ENCODE measurements around the gene PACC1.

PACC1 gene

DNA sequence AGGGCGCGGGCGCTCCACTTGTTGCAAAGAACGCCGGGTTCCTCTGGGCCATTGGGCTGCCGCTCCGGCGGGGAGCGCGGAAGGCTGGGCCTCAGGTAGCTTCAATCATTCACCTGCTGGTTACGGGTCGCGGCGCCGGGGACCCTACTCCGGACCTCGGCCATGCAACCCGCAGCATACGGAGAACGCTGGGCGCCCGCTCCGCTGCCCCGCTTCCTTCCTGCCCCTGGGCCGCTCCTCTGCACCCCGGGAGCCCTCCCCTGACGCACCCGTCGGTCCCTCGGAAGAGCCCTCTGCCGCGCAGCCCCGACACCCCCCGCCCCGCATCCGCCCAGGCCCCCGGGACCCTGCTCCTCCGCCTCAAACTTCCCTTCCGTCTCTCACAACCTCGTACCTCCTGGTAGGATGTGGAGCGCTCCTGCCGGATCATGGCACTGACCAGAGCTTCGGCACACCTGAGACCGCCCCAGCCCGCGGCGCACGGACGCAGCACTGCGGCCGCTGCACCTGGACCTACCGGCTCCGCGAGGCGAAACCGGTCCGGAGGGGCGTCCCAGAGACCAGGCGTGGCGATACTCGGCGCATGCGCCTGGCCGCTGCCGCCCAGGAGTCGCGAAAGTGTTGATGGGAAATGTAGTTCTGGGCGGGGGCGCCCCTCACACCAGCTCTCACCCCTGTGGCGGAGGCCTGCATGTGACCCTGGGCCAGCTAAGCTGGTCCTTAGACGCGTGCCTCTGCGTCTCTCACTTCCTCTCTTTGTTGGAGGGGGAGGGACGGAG lies at the start of gene PACC1:
PACC1 (minus strand) TSS at position 559 of the 779 bp plus-strand sequence; CDS start at position 430, 129 bp downstream.
- intact Hi-C loops (cut with DNase I) = loop anchor here (2.0 to 5.0 kb wide), 2 partner anchors 18 to 38 kb away; partner anchors contain the start of gene NENF
- DNase-seq = peak; percentile 83 to 98 (median 88)

DNA sequence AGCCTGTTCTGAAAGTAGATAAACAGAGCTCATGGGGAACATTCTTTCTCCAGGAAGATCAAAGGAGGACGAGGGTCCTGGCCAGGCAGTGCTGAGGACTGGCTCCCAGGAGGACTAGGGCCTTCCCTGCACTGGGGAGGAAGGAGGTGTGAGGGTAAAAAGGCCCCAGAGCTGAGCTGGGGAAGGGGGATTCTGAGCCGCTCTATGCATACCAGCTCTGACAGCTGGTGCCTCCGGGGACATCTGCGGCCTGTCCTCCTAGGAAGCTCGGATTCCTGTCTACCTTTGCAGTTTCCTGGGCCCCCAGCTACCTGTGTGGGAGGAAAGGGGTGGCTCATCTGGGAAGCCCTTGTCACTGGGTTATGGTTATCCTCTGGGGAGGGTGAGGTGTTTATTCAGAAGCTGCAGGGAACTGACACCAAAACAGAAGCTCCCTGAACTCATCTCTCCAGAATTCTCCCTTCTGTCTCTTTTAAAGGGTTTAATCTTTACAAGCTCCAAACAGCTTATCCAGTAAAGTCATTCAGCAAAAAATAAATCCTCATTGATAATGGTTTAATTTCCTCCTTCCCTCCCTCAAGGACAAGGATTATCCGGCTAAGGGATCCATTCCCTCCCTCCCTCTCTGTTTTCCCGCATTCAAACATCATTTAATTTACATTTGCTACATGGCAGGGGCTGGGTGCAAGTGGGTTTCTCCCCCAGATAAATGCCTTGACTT lies 49.0 kb upstream of the PACC1 start:
- intact Hi-C loops (cut with DNase I) = no loop called here
- no peak for DNase-seq

DNA sequence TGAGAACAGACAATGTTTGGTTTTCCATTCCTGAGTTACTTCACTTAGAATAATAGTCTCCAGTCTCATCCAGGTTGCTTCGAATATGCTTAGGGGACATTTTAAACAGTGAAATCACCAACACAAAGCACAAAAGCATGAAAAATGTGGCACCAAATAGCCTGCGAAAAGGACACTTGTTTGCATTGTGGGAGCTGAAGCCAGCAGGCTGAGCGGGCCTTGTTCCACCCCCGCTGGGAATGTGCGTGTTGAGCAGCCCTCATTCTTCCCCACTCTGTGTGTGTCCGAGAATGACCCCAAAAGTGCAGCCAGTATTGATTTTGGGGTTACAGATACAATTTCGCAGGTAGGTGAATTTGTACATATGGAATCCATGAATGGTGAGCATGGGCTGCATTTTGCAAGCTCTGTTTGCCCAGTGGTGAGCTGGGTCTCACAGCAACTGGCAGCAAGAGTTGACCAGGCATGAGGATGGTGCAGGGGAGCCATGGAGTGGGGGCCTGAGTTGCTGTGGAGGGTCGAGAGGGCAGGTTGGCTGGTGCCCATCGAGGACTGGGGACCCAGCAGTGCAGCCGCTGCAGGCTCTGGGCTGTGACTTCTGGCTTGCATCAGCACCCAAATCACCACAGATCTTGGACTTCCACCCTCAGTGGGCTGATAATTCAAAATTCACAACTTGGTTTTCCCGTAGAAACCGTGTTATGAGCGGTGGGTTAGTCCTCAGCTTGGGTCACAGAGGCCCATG lies 47.4 kb upstream of the PACC1 start:
- intact Hi-C loops (cut with DNase I) = no loop called here

DNA sequence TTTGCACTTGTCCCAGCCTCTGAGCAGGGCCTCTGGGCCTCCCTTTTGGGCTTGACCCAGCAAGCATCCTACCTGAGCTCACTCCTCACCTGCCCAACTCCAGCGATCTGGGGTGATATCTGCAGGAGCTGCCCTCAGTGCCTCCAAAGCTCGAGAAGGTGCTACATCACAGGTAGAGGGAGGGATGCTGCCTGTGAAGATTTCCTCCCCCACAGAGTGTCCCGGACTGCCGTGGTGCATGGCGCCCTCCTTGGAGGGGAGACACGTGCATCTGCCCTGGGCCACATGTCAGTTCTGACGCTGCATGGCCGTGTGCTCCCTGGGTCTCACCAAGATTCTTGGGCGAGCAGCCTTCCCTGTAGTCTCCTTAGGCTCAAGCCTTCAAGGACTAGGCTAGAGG lies 45.7 kb upstream of the PACC1 start:
- intact Hi-C loops (cut with DNase I) = no loop called here
- DNase-seq = peak in 1 of 10 donors; percentile 65

More for the DNA sequence above, 47.4 kb upstream of the PACC1 start:
- DNase-seq = peak in 2 of 10 donors; percentile 57 to 89

DNA sequence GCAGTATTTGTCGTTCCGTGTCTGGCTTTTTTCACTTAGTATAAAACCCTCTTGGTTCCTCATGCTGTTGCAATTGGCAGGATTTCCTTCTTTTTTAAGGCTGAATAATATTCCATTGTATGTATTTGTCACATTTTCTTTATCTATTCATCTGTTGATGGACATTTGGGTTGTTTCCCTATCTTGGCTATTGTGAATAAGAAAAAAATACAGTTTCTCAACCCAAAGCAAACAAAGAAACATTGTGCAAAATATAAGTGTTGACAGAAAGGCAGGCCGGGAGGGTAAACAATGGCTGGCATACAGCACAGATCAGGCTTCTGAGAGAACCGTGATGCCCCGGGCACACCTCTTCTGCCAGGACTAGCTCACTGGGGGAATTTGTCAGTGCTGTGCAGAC lies 45.0 kb upstream of the PACC1 start:
- intact Hi-C loops (cut with DNase I) = loop anchor here (5.0 kb wide), 2 partner anchors 92 to 323 kb away; no protein-coding TSS in a partner anchor
- DNase-seq = peak in 7 of 10 donors; percentile 39 to 93 (median 57)

DNA sequence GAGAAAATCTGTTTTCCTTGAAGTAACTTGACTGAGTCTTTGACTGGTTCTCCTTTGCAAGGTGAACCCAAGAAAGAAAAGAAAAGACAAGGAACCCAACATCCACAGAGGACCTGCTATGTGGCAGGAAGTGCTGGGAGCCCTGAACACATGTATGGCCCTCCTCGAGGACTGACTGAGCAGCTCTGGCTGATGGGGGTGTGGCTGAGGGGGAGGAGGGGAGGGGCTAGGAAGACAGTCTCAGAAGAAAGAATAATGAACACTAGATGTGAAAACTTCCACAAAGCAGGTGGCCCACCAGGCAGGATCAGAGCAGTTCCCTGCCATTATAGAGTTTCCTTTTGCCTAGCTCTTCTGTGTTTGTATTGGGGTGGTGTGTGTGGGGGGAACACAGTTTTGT lies 44.1 kb upstream of the PACC1 start:
- intact Hi-C loops (cut with DNase I) = loop anchor here (5.0 kb wide), 2 partner anchors 92 to 323 kb away; no protein-coding TSS in a partner anchor
- peak in 1 of 10 donors; percentile 50 for DNase-seq

DNA sequence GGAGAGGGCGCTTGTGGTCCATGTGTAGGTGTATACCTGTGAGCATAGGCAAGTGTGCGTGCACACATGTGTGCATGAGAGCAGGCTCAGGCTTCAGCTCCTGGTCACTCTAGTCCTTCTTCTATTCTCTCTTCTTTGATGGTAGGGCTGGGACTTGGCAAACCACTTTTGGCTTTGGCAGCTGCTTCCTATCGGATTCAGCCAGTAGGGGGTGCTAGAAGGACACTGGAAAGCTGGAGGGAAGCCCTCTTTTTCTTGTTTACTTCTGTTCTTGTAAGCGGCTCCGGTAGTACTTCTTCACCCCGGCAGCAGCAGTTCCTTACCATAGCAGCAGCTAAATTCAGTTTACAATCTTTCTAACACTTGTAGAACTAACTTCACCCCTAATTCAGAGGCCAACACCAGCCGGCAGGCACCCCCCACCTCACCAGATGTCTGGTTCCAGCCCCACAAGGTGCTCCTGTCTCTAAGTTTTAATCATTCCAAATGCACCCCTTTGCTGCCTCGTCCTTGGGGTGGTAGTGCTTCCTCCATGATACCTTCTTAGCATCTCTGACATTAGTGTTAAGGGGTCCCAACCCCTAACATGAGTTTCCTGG lies 43.2 kb upstream of the PACC1 start:
- intact Hi-C loops (cut with DNase I) = loop anchor here (2.0 to 5.0 kb wide), 4 partner anchors 91 to 777 kb away; no protein-coding TSS in a partner anchor
- DNase-seq = peak in 3 of 10 donors; percentile 33 to 87 (median 39)

DNA sequence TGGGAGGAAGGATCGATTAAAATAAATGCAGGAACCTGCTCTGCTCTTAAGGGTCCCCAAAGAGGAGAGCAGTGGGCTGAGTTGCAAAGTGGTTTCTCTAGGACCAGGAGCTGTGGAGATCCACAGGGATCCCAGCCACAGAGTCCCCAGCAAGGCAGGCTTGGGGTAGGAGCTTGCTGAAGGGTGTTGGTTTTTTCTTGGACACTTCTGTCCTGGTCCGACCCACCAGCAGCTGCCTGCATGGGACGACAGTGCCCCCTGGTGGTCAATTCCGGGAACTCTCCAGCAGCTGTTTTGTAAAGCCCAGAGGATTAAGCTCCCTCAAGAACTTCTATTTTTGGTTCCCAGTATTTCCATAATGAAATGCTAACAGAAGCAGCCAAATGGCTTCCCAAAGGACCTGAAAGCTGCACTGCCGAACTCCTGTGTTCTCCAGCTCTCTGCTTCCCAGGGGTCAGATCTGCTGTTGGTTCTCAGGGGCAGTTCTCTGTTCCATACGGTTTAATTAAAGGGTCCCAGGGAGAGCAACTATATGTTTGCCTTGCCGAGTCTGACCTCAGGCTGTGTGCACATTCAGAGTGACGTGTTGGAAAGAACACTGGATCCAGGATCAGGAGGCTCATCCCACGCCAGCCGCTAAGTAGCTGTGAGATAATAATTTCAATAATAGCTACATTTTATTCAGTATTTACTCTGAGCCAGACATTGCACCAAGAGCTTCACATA lies 41.3 kb upstream of the PACC1 start:
- DNase-seq = peak; percentile 88 to 99 (median 97)
- intact Hi-C loops (cut with DNase I) = loop anchor here (1.0 to 5.0 kb wide), 5 partner anchors 89 to 775 kb away; no protein-coding TSS in a partner anchor

DNA sequence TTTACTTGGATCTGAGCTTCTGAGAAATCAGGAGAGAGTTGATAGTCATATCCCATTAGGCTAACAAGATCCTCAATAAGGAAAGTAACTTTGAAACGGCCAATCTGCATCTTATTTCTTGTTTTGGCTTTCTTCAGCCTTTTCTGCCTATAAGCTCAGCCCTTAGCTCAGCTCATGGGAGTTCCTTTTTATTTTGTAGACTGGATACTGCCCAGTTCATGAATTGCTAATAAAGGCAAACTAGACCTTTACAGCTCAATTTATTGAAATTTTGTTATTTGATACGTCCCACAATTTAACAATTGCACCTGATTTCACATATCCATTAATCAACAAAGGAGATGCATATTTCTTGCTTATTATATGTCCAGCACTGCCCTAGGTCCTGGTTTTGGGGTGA lies 40.7 kb upstream of the PACC1 start:
- no peak for DNase-seq
- intact Hi-C loops (cut with DNase I) = loop anchor here (5.0 kb wide), 2 partner anchors 88 to 327 kb away; no protein-coding TSS in a partner anchor

DNA sequence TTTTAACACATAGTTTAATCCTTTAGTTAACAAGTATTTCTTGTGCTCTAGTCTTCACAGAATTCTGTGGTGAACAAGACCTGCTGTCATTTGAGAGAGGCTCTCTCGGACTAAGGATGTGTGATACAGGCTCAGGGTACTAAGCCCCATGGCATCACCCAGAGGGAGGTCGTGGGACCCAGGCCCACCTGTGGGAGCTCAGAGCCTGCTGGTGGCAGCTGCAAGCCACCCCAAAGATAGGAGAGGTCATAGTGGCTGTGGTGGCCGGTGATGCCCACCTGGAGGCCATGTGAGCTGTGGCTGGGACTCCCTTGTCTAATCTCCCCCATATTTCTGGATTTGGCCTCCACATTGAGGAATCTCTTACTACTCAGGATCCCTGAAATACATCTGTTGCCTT lies 40.1 kb upstream of the PACC1 start:
- peak in 1 of 10 donors; percentile 67 for DNase-seq
- intact Hi-C loops (cut with DNase I) = loop anchor here (5.0 kb wide), 4 partner anchors 37 to 328 kb away; partner anchors contain the start of gene PPP2R5A

DNA sequence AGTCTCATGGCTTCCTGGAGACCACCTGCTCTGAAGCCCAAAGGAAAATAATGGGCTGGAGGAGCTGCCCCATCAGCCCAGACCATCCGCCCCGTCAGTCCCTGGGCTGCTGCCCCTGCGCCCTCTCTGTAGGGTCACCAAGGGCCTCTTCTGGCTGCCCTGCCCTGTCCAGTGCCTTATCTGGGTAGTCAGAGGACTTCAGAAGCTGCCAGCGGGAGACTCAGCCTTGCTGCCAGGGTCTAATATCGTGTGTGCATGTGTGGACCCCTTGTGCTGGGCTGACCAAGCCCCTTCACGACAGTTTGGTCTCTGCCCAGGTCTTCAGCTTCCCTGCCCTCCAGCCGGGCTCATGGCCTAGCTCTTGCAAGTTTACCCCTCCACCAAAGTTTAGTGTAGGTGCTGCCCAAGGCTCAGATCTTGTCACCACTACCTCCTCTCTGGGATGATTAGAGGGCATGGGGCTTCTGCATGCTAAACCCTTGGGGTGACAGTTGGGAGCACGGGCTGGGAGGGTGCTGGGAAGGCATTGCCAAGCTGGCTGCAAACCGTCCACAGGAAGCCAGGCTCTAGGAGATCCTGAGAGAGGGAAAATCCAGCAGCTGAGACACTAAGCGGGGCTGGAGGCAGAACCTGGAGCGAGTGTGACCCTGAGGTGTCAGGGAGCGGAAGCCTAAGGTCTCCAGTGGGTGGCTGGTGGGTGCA lies 38.6 kb upstream of the PACC1 start:
- peak in 1 of 10 donors; percentile 37 for DNase-seq
- intact Hi-C loops (cut with DNase I) = loop anchor here (5.0 kb wide), 2 partner anchors 36 to 166 kb away; partner anchors contain the start of gene PPP2R5A

DNA sequence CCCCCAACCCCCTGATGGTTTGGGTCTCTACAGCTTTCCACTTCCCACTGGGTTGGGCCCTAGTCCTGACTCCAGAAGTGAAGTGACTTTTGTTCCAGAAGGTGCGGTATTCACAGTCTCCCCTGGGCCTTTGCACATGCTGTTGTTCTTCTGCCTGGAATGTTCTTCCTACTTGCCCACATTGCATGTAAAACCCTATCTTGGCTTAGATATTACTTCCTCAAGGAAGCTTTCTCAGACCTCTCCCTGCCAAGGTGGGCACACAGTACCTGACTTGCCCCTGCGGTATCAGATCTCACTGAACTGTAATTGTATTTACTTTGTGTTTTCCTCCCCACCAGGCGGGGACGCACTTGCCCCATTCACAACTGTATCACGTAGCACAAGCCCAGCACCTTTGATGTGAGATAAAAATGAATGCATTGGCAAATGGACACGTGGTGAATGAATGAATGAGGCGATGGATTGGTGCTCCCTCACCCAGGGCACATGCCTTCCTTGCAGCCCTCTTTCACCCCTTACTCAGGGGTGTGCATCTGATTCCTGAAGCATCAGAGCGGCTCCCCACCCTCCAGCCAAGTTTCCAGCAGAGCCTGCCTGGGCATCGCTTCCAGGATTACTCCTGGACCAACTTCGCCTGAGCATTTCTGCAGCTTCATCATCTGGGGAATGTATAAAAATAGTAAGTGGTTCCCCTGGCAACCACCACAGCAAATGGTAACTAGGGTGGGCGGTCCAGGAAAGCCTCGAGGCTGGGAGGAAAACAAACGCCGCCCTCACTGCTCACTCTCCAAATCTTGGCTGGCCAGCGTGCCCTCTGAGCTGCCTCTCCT lies 37.9 kb upstream of the PACC1 start:
- intact Hi-C loops (cut with DNase I) = loop anchor here (5.0 kb wide), 2 partner anchors 35 to 165 kb away; partner anchors contain the start of gene PPP2R5A

DNA sequence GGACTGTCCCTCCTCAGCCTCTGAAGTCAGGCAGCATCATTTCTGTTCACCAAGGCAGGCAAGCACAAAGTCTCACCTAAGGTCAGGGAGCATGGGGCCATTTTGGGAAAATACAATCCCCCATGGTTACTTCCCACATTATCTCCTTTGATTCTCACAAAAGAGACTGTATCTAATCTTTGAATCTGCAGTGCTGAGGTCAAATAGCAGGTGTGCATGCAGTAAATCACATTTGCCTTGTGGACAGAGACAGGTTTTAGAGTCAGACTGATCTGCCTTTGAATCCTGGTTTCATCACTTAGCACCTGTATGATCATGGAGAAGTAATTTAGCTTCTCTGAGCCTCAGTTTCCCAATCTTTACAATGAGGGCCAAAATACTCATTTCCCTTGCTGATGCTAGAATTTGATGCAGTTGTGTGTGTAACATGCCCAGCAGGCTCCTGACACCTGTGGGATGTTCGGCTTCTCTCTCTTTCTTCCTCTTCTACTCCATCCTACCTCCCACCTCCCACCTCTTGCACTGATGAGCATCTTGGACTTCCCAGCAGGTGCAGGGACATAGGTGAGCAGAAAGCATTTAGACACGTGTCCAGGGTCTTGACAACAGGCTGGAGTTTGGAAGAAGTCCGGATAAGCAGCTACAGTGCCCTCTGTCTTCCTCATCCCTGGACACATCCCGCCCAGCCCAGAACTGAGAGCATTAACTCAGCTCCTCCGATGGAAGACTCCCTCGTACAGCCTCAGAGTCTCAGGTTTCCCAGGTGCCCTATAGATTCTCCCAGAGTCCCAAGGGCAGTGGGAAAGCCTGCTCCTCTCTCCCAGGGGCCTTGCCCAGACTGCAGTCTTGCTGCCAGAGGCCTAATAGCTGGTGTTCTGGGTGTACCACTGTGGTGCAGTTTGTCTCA lies 37.0 kb upstream of the PACC1 start:
- DNase-seq = peak in 1 of 10 donors; percentile 74
- intact Hi-C loops (cut with DNase I) = loop anchor here (5.0 kb wide), 2 partner anchors 34 to 164 kb away; partner anchors contain the start of gene PPP2R5A

More for the DNA sequence above, 37.9 kb upstream of the PACC1 start:
- peak in 9 of 10 donors; percentile 31 to 93 (median 64) for DNase-seq

DNA sequence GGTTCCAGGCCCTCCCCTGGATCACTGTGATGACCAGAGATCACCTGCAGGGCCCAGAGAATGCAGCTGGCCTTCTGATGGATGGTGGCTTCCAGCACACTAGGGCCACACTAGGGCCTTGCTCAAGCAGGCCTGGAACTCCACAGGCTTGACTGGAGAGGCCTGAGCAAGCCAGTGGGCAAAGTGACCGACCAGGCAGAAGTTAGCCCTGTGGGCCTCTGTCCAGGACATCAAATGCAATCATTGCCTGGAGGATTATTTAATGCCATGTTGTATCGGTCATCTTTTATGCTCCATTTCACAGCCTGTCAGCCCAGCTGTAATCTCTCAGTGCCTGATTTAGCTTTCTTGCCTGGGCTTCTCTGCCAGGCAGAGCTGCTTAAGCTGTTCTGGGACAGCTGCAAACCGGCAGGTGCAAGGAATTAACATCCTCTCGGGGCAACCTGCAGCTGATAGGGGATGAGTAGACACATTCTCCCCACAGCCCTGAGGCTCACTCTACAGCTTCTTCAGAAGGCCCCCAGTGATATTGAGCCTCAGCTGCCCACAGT lies 35.7 kb upstream of the PACC1 start:
- intact Hi-C loops (cut with DNase I) = loop anchor here (5.0 kb wide), 2 partner anchors 33 to 163 kb away; partner anchors contain the start of gene PPP2R5A
- DNase-seq = peak in 1 of 10 donors; percentile 86

DNA sequence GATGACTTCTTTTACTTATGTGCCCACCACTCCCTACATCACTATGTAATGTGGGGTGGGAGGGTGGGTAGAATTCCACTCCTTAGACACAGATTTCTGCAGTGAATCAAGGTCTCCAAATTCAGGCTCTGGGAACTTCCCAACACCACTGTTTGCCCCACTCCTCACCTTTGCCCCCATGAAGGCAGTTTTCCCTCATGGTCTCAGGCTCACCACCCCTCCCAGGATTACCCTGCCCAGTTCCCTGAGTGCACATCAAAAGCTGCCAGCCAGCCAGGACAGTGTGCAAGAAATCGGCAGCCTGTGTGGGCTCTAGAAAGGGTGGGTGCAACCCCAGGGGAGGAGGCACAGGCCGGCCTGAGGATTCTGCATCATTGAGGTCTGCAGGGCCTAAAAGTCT lies 32.8 kb upstream of the PACC1 start:
- DNase-seq = no peak
- intact Hi-C loops (cut with DNase I) = no loop called here

DNA sequence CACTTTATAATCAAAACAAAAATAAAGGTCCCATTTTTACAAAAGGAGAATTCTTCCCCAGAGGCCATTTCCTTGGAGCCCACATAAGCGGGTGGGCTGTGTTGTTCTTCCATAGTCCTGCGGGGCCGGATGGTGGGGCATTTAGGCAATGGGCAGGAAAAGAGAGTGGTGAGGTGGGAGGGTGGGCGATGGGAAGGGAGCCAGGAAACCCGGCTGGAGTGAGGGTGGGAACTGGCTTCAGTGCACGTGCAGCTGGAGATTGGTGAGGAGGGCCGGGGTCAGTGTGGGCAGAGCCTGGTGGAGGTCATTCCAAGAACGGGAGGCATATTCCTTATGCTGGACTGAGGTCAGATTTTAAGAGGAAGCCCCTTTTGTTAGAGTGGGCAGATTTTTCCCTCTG lies 31.6 kb upstream of the PACC1 start:
- intact Hi-C loops (cut with DNase I) = no loop called here
- no peak for DNase-seq

Measured in posterior cingulate gyrus (tissue), 11 donors.